ENCODE results near the gene DHRS7B.

DHRS7B gene

DNA sequence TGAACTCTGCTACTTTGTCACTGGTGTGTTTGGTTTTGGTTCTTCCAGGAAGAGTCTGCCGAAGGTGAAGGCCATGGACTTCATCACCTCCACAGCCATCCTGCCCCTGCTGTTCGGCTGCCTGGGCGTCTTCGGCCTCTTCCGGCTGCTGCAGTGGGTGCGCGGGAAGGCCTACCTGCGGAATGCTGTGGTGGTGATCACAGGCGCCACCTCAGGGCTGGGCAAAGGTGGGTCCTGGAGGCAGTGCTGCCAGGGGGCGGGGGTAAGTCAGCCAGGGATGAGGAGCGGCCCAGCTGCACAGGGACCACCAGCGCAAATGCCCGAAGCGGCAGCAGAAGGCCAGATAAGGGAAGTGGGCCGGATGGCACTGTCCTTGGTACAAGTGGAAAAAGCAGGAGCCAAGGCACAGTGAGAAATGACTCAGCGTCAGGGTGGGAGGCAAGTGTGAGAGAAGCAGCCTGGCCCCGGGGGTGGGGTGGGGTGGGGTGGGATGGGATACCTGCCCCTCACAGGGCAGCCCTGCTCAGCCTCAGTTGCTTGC lies 45.3 kb downstream of the DHRS7B start:
- Histone ChIP-seq H3K9me3 (ENCODE audit: control insufficient read depth, insufficient read depth, low read length) (no peaks in the 10 kb centered on the region), H3K4me1 (ENCODE audit: insufficient read depth, low read length) (no peaks in the 10 kb centered on the region), H3K36me3 (ENCODE audit: insufficient read depth, low read length) (peaks cover 7% of the 10 kb centered on the region), H3K9ac (ENCODE audit: low read depth, low read length) (no peak overlapping the region)

GRCh38 chr17:21172846-21173245 lies 46.1 kb downstream of the DHRS7B start:
- Histone ChIP-seq H3K36me3 (ENCODE audit: insufficient read depth, low read length) (peaks cover 7% of the 10 kb centered on the region), H3K9me3 (ENCODE audit: control insufficient read depth, insufficient read depth, low read length) (no peaks in the 10 kb centered on the region), H3K4me1 (ENCODE audit: insufficient read depth, low read length) (no peaks in the 10 kb centered on the region), H3K9ac (ENCODE audit: low read depth, low read length) (no peak overlapping the region)

- no peaks in the 10 kb centered on the region for H3K9me3 ChIP-seq (ENCODE audit: control insufficient read depth, insufficient read depth, low read length)
- H3K4me1 ChIP-seq (ENCODE audit: insufficient read depth, low read length), result no peaks in the 10 kb centered on the region
- no peak overlapping the region for H3K9ac ChIP-seq (ENCODE audit: low read depth, low read length)
- peaks cover 7% of the 10 kb centered on the region for H3K36me3 ChIP-seq (ENCODE audit: insufficient read depth, low read length)
Observed at GRCh38 chr17:21173543-21173942, 46.8 kb downstream of the DHRS7B start.

DNA sequence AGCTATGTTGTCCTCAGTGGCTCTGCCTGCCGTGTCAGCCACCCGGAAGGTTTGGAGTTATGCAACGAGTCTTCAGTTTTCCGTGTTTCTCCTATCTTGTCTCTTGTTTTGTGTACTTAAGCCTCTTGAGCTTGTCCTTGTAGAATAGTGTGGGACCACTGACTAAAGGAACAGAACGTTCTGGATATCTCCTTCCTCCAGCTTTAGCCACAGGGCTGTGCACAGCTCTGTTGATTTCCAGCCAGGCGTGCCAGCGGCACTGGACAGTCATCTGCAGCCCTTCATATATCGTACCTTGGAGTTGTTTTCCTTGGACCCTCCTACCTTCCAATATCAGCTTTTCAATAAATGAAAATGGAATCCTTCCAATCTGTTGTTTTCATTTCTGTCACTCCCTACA lies 47.4 kb downstream of the DHRS7B start:
- Histone ChIP-seq H3K9ac (ENCODE audit: low read depth, low read length) (no peak overlapping the region), H3K4me1 (ENCODE audit: insufficient read depth, low read length) (no peaks in the 10 kb centered on the region), H3K9me3 (ENCODE audit: control insufficient read depth, insufficient read depth, low read length) (no peaks in the 10 kb centered on the region), H3K36me3 (ENCODE audit: insufficient read depth, low read length) (peaks cover 7% of the 10 kb centered on the region)

GRCh38 chr17:21174713-21175112 lies 47.9 kb downstream of the DHRS7B start:
- Histone ChIP-seq H3K9me3 (ENCODE audit: control insufficient read depth, insufficient read depth, low read length) (no peaks in the 10 kb centered on the region), H3K9ac (ENCODE audit: low read depth, low read length) (no peak overlapping the region), H3K36me3 (ENCODE audit: insufficient read depth, low read length) (peaks cover 7% of the 10 kb centered on the region), H3K4me1 (ENCODE audit: insufficient read depth, low read length) (no peaks in the 10 kb centered on the region)

DNA sequence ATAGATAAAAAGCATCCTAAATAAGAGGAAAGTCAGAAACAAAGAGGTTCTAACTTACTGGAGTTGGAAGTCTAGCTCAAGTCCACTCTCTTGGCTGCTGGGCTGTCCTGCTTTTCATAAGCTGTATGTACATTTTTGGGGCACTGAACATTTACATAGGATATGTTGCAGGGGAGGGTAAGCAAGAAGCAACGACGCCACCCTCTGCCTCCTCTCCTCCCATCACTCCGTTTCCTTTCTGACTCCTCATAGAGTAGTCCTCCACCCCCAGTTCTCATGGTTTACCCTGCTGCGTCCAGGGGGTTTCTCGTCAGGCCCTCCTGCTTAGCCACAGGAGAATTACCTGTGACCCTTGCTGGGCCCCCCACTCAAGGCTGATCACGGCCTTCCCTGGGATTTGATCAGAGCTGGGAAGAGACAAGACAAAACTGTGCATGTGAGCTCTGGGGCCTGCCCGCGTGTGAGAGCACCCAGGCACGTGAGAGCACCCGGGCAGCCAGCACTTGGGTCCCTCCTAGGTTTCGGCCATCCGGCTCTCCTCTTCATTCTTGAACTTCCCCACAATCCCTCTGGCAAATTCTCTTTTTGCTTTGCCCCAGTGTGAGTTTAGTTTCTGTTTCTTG lies 50.1 kb downstream of the DHRS7B start:
- Histone ChIP-seq H3K4me1 (ENCODE audit: insufficient read depth, low read length) (no peaks in the 10 kb centered on the region), H3K9ac (ENCODE audit: low read depth, low read length) (no peak overlapping the region), H3K36me3 (ENCODE audit: insufficient read depth, low read length) (peaks cover 7% of the 10 kb centered on the region), H3K9me3 (ENCODE audit: control insufficient read depth, insufficient read depth, low read length) (no peaks in the 10 kb centered on the region)

DNA sequence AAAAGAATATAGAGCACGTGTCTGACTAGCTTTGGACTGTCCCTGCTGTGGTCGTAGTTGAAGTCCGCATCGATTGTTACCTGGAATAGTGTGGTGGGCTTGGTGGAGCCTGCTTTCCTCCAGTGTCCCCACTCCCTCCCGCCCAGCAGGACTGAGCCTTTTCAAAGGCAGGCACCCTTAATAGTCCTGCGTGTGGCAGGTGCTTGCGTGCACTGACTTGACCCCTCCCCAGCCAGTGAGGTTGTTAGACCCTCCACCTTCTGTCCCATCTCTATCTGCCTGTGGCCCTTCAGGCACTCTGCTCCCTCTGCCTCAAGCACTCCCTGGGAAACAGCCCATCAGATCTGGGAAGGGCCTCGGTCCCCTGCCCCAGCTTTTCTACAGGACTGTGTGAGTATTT lies 50.6 kb downstream of the DHRS7B start:
- Histone ChIP-seq H3K36me3 (ENCODE audit: insufficient read depth, low read length) (peaks cover 7% of the 10 kb centered on the region), H3K9me3 (ENCODE audit: control insufficient read depth, insufficient read depth, low read length) (no peaks in the 10 kb centered on the region), H3K4me1 (ENCODE audit: insufficient read depth, low read length) (no peaks in the 10 kb centered on the region), H3K9ac (ENCODE audit: low read depth, low read length) (no peak overlapping the region)

DNA sequence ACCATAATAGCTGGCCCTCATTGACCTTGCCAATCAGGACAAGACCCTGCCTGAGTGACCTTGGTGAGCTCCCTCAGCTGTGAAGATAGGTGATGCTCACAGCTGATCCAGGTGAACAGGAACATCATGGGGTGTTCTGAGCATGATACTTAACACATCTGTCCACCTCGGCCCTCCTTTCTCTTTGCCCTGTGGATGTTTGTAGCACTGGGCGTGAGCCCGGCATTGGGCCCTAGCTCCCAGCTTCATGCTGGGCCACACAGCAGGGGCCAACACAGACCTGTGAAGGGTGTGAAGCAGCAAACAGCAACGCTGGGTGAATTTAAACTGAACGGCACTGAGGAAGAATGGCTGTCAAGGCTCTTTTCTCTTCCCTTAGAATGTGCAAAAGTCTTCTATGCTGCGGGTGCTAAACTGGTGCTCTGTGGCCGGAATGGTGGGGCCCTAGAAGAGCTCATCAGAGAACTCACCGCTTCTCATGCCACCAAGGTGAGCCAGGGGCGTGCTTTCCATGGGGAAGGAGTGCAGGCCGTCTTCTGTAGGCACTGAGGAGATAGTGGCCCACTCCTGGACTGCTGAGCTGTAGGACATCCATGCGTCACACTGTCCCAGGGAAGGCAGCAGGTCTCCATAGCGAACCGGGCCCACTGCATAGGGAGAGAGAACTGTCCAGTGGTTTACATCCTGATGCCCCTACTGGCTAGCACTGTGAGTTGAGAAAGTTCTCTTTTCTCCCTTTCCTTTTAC lies 51.3 kb downstream of the DHRS7B start:
- H3K9ac ChIP-seq (ENCODE audit: low read depth, low read length), result no peak overlapping the region
- no peaks in the 10 kb centered on the region for H3K4me1 ChIP-seq (ENCODE audit: insufficient read depth, low read length)
- no peaks in the 10 kb centered on the region for H3K9me3 ChIP-seq (ENCODE audit: control insufficient read depth, insufficient read depth, low read length)
- peaks cover 7% of the 10 kb centered on the region for H3K36me3 ChIP-seq (ENCODE audit: insufficient read depth, low read length)

DNA sequence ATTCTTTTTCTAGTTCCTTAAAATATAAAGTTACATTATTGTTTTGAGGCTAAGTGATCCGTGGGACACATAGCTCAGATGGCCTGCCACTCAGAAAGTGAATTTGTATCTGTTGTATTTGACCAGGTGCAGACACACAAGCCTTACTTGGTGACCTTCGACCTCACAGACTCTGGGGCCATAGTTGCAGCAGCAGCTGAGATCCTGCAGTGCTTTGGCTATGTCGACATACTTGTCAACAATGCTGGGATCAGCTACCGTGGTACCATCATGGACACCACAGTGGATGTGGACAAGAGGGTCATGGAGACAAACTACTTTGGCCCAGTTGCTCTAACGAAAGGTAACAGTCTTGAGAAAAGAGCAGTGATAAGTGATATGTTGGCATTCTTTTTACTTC lies 56.7 kb downstream of the DHRS7B start:
- Histone ChIP-seq H3K4me1 (ENCODE audit: insufficient read depth, low read length) (no peaks in the 10 kb centered on the region), H3K9ac (ENCODE audit: low read depth, low read length) (no peak overlapping the region), H3K36me3 (ENCODE audit: insufficient read depth, low read length) (peaks cover 5% of the 10 kb centered on the region), H3K9me3 (ENCODE audit: control insufficient read depth, insufficient read depth, low read length) (no peaks in the 10 kb centered on the region)

GRCh38 chr17:21184570-21184969 lies 57.8 kb downstream of the DHRS7B start:
- Histone ChIP-seq H3K4me1 (ENCODE audit: insufficient read depth, low read length) (no peaks in the 10 kb centered on the region), H3K36me3 (ENCODE audit: insufficient read depth, low read length) (peaks cover 5% of the 10 kb centered on the region), H3K9ac (ENCODE audit: low read depth, low read length) (no peak overlapping the region), H3K9me3 (ENCODE audit: control insufficient read depth, insufficient read depth, low read length) (no peaks in the 10 kb centered on the region)

- H3K36me3 ChIP-seq (ENCODE audit: insufficient read depth, low read length), result peaks cover 5% of the 10 kb centered on the region
- no peak overlapping the region for H3K9ac ChIP-seq (ENCODE audit: low read depth, low read length)
- no peaks in the 10 kb centered on the region for H3K4me1 ChIP-seq (ENCODE audit: insufficient read depth, low read length)
- no peaks in the 10 kb centered on the region for H3K9me3 ChIP-seq (ENCODE audit: control insufficient read depth, insufficient read depth, low read length)
Observed at GRCh38 chr17:21185061-21185460, 58.3 kb downstream of the DHRS7B start.

- Histone ChIP-seq H3K36me3 (ENCODE audit: insufficient read depth, low read length) (peaks cover 7% of the 10 kb centered on the region), H3K4me1 (ENCODE audit: insufficient read depth, low read length) (no peaks in the 10 kb centered on the region), H3K9ac (ENCODE audit: low read depth, low read length) (no peak overlapping the region), H3K9me3 (ENCODE audit: control insufficient read depth, insufficient read depth, low read length) (no peaks in the 10 kb centered on the region)
Observed at GRCh38 chr17:21186399-21187187, 59.8 kb downstream of the DHRS7B start.

- Histone ChIP-seq H3K36me3 (ENCODE audit: insufficient read depth, low read length) (peaks cover 7% of the 10 kb centered on the region; the same call in 1 of the 2 replicates), H3K9ac (ENCODE audit: low read depth, low read length) (no peak overlapping the region), H3K9me3 (ENCODE audit: control insufficient read depth, insufficient read depth, low read length) (no peaks in the 10 kb centered on the region), H3K4me1 (ENCODE audit: insufficient read depth, low read length) (no peaks in the 10 kb centered on the region)
Observed at GRCh38 chr17:21189361-21189760, 62.6 kb downstream of the DHRS7B start.

GRCh38 chr17:21190078-21190477 lies 63.3 kb downstream of the DHRS7B start:
- Histone ChIP-seq H3K36me3 (ENCODE audit: insufficient read depth, low read length) (peaks cover 7% of the 10 kb centered on the region; the same call in 1 of the 2 replicates), H3K9me3 (ENCODE audit: control insufficient read depth, insufficient read depth, low read length) (no peaks in the 10 kb centered on the region), H3K4me1 (ENCODE audit: insufficient read depth, low read length) (no peaks in the 10 kb centered on the region), H3K9ac (ENCODE audit: low read depth, low read length) (no peak overlapping the region)
